ENCODE data around the gene MDM2.

Gene MDM2

DNA sequence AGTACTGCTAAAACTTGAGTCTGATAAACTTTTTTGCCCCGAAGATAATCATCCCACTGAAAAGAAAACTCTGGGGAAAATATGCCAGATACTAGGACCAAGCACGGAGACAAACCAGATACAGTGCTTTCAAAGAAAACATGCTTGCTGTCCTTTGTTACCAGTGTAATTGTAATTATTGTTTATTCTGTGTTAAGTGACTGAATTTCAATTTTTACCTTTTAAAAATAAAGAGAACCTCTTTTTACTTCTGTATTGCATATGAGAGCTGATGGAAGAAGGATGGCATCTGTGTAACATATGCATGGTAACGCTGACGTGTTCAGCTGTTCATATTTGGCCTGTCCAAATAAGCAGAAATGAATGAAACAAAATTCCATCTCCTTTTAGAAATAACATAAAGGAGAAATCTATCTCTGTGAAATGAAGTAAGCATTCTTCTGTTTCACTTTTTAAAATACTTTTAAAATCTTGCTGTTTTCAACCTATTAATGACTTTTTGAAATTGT lies 39.5 kb upstream of the MDM2 start:
- Histone ChIP-seq H3K4me2 (ENCODE audit: low read depth, low read length) (no peak overlapping the region), H3K4me3 (ENCODE audit: low read length) (no peak overlapping the region), H3K27me3 (replicated peaks; ENCODE audit: insufficient read depth, low read length) (no peaks in the 10 kb centered on the region), H3K36me3 (replicated peaks; ENCODE audit: insufficient read depth, low read length) (no peaks in the 10 kb centered on the region), H3F3A (ENCODE audit: insufficient read depth, low read length) (peaks cover 19% of the 10 kb centered on the region), H2AFZ (ENCODE audit: low read length) (no peak overlapping the region), H3K27ac (ENCODE audit: low read length) (no peak overlapping the region), H4K20me1 (ENCODE audit: insufficient read depth, low read length) (no peaks in the 10 kb centered on the region), H3K79me2 (ENCODE audit: low read length) (no peaks in the 10 kb centered on the region), H3K4me1 (ENCODE audit: low read length) (peaks cover 12% of the 10 kb centered on the region), H3K9me2 (replicated peaks; ENCODE audit: insufficient read depth, low read length) (no peaks in the 10 kb centered on the region), H3K9me3 (replicated peaks; ENCODE audit: insufficient read depth, low read length) (no peaks in the 10 kb centered on the region), H3K9ac (ENCODE audit: low read length) (no peak overlapping the region)
- no peak for DNase-seq
- TF ChIP-seq, protein P1, sequence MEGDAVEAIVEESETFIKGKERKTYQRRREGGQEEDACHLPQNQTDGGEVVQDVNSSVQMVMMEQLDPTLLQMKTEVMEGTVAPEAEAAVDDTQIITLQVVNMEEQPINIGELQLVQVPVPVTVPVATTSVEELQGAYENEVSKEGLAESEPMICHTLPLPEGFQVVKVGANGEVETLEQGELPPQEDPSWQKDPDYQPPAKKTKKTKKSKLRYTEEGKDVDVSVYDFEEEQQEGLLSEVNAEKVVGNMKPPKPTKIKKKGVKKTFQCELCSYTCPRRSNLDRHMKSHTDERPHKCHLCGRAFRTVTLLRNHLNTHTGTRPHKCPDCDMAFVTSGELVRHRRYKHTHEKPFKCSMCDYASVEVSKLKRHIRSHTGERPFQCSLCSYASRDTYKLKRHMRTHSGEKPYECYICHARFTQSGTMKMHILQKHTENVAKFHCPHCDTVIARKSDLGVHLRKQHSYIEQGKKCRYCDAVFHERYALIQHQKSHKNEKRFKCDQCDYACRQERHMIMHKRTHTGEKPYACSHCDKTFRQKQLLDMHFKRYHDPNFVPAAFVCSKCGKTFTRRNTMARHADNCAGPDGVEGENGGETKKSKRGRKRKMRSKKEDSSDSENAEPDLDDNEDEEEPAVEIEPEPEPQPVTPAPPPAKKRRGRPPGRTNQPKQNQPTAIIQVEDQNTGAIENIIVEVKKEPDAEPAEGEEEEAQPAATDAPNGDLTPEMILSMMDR (IDR thresholded peaks at IDR 0.05; ENCODE audit: low read length) = no peak
- TF ChIP-seq EZH2phosphoT487 (IDR thresholded peaks at IDR 0.05; ENCODE audit: low read length) = no peak
- TF ChIP-seq EZH2 (optimal IDR thresholded peaks at IDR 0.05; ENCODE audit: low read depth, low read length) = no peak

DNA sequence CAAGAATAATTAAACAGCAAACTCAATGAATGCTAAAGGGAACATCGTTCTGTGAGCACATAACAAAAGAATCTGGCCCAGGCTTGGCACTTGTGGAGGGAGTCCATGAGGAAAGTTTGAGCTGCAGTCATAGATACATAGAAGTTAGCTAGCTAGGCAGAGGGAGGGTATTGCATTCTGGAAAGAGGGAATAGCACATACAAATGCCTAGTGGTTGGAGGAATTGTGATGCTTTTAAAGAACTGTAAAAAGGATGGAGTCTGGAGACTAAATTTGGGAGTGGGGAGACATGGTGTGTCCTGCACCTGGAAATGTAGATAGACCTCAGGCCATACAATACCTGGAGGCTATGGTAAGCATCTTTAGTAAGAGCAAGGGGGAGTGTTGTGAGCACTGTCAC lies 38.0 kb upstream of the MDM2 start:
- Histone ChIP-seq H2AFZ (ENCODE audit: low read length) (no peak overlapping the region), H3K36me3 (replicated peaks; ENCODE audit: insufficient read depth, low read length) (no peaks in the 10 kb centered on the region), H3K4me3 (ENCODE audit: low read length) (no peak overlapping the region), H3F3A (ENCODE audit: insufficient read depth, low read length) (peaks cover 24% of the 10 kb centered on the region), H4K20me1 (ENCODE audit: insufficient read depth, low read length) (no peaks in the 10 kb centered on the region), H3K79me2 (ENCODE audit: low read length) (no peaks in the 10 kb centered on the region), H3K27ac (ENCODE audit: low read length) (no peak overlapping the region), H3K9ac (ENCODE audit: low read length) (no peak overlapping the region), H3K4me2 (ENCODE audit: low read depth, low read length) (no peak overlapping the region), H3K9me2 (replicated peaks; ENCODE audit: insufficient read depth, low read length) (no peaks in the 10 kb centered on the region), H3K4me1 (ENCODE audit: low read length) (peaks cover 20% of the 10 kb centered on the region), H3K27me3 (replicated peaks; ENCODE audit: insufficient read depth, low read length) (no peaks in the 10 kb centered on the region), H3K9me3 (replicated peaks; ENCODE audit: insufficient read depth, low read length) (no peaks in the 10 kb centered on the region)
- no peak for TF ChIP-seq EZH2 (optimal IDR thresholded peaks at IDR 0.05; ENCODE audit: low read depth, low read length)
- TF ChIP-seq, protein P1 (IDR thresholded peaks at IDR 0.05; ENCODE audit: low read length) = no peak
- TF ChIP-seq EZH2phosphoT487 (IDR thresholded peaks at IDR 0.05; ENCODE audit: low read length) = no peak
- no peak for DNase-seq

DNA sequence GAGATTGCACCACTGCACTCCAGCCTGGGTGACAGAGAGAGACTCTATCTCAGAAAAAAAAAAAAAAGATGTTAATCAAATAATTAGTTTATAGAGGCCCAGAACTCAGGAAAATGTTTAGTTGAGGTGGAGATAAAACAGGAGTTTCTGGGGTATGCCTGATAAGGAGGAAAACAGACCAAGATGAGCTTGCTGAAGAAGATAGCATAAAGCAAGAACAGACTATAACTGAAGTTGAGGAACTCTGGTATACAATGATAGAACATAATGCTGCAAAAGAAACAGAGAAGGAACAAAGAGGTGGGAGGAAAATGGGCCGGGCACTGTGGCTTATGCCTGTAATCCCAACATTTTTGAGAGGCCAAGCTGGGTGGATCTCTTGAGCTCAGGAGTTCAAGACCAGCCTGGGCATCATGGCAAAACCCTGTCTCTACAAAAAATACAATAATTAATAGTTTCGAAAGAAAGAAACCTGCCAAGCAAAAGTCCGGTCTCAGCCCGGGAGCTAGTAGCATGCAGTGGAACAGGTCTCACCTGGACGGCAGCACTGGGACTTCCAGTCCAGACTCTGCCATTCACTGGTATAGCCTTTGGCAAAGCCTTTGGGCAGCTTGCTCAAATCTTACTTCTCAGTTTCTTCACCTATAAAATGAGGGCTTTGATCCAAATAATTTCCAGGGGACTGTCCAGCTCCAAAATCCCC lies 36.6 kb upstream of the MDM2 start:
- Histone ChIP-seq H2AFZ (ENCODE audit: low read length) (no peak overlapping the region), H3K4me3 (ENCODE audit: low read length) (no peak overlapping the region), H3K9ac (ENCODE audit: low read length) (no peak overlapping the region), H4K20me1 (ENCODE audit: insufficient read depth, low read length) (no peaks in the 10 kb centered on the region), H3K9me3 (replicated peaks; ENCODE audit: insufficient read depth, low read length) (no peaks in the 10 kb centered on the region), H3F3A (ENCODE audit: insufficient read depth, low read length) (peaks cover 24% of the 10 kb centered on the region), H3K4me2 (ENCODE audit: low read depth, low read length) (no peak overlapping the region), H3K79me2 (ENCODE audit: low read length) (no peaks in the 10 kb centered on the region), H3K4me1 (ENCODE audit: low read length) (peaks cover 20% of the 10 kb centered on the region), H3K36me3 (replicated peaks; ENCODE audit: insufficient read depth, low read length) (no peaks in the 10 kb centered on the region), H3K27me3 (replicated peaks; ENCODE audit: insufficient read depth, low read length) (no peaks in the 10 kb centered on the region), H3K9me2 (replicated peaks; ENCODE audit: insufficient read depth, low read length) (no peaks in the 10 kb centered on the region), H3K27ac (ENCODE audit: low read length) (no peak overlapping the region)
- DNase-seq = no peak
- TF ChIP-seq, protein P1 (IDR thresholded peaks at IDR 0.05; ENCODE audit: low read length) = no peak
- TF ChIP-seq EZH2phosphoT487 (IDR thresholded peaks at IDR 0.05; ENCODE audit: low read length) = no peak
- TF ChIP-seq EZH2 (optimal IDR thresholded peaks at IDR 0.05; ENCODE audit: low read depth, low read length) = no peak
